Raji (cell line): Measurements from ENCODE around the gene AHDC1.

Experiments used
- POLR2A ChIP-seq: IDR thresholded peaks from 2 replicates; pipeline ENCODE4 v1.6.1; 2011; ENCODE audit warnings: low read depth, low read length, control low read depth; ENCODE audit not compliant: insufficient read depth

Gene AHDC1

DNA sequence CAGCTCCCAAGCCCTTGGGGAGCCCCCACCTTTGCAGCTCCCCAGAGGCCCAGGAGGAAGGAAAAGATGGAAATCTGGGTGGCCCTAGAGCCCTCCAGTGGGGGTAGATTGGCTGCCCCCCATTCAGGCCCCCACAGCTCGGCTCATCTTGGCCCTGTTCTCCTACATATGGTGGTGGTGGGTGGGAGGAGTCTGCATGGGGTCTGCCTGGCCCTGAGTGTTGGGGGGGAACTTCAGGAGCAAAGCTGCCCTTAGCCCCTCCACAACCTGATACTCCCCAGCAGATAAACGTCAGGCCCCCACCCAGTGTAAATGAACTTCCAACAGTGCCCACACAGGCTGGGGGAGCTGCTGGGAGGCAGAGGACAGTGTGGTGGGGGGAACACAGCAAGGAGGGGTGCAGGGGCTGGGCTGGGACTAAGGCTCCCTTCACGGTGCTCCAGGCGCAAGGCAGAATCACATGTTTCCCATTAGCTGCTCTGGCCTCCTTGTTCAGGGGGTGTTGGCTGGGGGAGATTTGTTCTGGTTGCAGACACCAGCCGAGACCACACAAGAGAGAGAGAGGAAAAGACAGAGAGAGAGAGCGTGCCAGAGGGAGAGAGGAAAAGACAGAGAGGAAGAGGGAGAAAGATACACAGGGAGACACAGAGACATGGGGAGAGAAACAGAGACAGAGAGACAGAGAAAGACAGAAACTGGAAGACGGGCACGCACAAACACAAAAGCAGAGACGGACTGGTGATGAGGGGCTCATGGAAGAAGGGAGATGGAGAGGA lies 42.6 kb downstream of the AHDC1 start:
- TF ChIP-seq POLR2A: no peak

DNA sequence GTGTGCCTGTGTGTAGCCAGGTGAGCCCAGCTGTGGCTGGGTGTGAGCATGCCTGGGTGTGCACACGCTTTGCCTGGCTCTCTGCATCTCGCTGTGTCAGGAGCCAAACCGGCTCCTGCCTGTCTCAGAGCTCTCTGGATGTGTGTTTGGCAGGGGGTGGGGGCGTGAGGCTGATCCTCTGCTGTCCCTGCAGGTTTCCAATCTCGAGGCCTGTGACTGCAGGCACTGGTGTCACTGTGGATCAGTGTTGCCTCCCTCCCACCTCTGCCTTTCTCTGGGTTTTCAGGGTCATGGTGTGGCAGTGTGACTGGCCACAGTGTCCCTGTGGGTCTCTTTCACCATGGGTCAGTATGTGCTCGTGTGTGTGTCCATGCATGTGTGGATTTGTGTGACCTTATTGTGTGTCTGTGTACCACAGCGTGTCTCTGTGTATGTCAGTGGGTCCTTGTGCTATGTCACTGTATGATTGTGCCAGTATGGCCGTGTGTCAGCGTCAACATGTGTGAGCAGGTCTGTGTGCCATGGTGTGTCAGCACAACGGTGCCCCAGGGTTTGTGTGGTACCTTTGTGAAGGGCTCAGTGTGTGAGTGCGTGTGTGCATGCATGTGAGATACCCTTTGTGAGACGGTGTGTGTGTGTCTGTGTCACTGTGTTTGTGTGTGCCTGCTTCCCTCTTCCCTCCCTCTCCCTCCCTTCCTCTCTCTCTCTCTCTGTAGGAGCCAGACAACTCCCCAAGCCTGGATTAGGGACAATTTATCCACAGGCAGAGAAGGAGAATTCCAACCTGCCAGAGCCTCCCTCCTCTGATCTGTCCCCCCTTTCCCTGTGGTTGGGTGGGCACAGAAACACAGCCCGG lies 43.4 kb downstream of the AHDC1 start:
- no peak for TF ChIP-seq POLR2A

DNA sequence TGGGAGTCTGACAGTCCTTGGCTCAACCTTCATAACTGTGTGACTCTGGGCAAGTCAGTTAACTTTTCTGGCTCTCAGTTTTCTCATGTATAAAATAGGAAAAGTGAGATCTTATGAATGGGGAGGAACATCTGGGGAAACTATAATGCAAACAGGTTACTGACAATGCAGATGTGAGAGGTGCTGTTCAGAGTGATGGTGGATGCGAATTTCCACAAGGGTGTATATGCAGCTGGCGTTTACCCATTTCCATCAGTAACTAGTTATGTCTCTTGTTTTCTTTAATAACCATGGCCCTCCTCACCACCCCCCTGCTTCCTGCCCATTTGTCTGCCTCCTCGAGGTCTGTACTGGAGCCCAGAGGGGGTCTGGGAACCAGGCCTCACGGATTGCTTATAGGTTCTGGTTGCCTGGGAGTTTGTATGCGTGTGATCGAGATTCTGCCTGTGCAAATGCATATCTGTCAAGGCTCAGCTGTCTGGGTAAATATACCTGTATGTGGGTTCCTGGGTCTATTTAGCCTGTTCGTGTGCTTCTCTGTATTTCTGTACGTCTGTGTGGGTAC lies 44.4 kb downstream of the AHDC1 start:
- no peak for TF ChIP-seq POLR2A

DNA sequence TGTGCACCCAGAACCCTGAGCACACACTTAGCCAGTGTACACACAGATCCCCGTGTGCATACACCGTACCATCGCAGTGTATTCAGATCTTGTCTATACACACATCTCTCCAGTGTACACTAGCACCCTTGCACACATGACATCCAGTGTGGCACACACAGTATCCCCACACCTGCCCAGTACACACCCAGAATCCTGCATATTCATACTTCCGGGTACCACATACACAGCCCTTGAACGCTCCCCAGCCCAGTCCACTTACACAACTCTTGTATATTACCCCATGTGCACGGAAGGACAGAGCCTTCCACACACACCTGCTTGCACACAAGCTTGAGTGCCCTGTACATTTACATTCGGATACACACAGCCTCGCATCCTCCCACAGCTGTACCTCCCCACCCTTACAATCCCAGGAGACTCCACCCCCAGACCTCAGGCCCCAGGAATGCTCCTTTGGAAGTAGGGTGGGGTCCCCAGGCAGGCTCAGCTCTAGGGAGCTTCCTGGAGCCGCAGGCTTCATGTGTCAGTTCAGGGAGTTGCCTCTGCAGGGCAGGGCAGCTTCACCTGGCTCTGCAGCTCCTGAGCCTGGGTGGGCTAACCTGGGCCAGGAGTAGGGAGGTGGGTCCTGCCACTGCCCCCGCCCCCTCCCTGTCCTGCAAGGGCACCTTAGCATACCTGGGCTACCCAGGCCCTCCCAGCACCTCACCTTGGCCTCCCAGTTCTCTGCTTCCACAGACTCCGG lies 46.2 kb downstream of the AHDC1 start:
- no peak for TF ChIP-seq POLR2A

DNA sequence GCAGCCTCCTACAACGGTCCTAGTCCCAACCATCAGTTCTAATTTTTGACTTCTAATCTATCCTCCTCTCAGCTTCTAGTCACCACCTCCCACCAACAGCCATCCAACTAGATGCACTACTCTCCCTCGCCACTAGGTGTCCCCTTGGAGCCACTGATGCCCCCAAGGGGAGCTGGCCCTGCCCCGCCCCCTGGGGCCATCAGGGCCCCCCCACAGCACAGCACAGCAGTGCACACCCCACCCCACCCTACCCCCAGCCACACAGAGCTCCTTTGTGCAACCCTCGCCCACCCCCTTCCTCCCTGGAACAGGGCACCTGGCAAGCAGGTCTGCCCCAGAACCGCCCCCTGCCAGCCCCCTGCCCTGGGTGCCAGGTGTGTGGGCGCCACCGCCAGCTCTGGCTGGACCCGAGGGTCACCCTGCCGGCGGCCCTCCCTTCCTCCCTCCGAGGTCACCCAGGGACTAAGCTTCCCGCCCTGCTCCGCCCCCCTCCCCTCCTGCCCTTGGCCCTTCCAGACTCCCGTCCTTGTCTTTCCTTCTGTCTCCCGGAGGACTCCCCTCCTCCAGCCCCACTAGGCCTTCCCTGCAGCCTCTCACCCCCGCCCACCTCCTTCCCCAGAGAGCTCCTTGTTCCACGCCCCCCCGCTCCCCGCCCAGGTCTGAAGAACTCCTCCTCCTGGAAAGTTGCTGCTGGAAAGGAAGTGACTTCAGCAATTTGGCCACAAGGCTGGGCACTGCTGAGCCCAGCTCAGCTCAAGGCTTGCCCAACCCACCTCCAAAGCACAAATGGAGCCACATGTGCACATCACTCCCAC lies 47.0 kb downstream of the AHDC1 start:
- no peak for TF ChIP-seq POLR2A

DNA sequence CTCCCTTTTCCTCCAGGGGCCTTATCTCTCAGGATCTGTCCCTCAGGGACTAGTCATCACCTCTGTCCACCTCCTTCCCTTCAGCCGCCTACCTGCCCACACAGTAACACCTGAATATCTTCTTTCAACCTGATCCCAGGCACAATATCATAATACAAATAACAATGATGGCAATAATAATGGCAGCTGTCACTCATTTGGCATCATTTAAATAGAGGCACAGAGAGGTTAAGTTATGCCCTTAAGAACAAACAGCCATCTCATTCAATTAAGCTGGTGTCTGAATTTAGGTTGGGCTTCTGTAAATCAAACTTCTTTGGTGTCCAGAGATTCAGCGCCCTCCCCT lies 47.5 kb downstream of the AHDC1 start:
- no peak for TF ChIP-seq POLR2A

DNA sequence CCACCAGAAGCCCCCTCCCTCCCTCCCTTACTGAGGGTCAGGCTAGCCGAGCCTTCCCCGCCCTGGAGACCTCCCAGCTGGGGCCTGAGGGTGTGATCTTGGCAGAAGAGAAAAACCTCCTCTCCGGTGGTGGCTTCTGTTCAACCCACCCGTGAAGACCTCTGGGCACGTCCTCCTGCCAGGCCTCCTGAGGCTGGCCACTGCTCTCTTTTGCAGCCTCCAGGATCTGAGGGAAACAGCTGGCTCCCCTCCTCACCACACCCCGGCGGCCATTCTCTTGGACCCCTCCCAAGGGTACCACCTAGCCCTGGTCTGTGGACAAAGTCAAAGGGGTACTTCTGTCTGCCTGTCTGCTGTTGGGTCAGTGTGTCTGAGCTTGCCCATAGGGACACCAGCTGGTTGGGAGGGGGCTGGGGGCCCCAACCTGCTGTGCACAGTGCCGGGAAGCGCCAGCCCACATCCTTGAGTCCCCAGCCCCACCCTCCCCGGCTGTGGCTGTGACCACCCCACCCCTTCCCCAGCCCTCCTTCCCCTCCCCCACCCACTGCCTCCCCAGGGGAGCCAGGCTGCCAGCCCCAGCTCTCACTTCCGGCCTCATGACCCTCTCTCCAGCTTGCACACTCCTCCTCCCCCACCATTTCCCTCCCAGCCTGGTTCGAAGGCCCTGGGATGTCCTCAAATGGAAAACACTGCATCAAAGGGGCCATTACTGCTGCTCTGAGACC lies 48.1 kb downstream of the AHDC1 start:
- no peak for TF ChIP-seq POLR2A

DNA sequence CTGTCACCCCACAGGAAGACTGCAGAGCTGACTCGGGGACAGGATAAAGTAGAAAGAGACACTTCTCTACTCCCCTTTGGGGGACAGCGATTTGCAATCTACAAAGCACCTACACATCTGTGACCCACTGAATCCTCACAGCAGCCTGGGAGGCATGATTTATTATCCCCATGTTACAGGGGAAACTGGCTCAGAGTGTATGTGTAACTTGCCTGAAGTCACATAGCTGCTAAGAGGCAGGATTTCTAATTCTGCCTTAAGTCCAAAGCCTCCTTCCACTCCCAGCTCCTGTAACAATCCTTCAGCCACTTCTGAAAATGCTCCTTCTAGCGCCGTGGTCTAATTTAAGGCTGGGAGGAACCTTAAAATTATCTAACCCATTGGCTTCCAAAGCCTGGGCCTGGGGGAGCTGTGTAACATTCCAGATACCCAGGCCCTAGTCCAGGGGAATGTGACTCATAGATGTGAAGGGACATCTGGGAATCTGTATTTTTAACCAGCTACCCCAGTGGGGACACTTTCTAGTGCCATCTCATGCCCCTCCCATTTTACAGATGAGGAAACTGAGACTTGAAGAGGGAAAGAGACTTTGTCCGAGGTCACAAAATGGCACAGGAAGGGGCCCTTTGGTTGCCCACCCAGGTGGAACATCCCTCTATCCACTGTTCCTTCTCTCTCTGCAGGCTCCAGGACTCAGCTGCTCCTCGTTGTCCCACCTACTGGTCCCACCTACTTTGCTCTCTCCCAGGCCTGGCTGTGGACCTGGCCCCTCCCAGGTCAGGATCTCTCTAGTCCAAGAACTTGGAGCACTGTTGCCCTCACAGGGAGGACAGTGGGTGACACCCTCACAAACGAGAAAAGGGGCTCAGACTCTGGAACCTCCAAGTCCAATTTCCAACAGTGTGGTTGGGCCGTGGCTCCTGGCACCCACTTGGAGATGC lies 48.9 kb downstream of the AHDC1 start:
- no peak for TF ChIP-seq POLR2A

DNA sequence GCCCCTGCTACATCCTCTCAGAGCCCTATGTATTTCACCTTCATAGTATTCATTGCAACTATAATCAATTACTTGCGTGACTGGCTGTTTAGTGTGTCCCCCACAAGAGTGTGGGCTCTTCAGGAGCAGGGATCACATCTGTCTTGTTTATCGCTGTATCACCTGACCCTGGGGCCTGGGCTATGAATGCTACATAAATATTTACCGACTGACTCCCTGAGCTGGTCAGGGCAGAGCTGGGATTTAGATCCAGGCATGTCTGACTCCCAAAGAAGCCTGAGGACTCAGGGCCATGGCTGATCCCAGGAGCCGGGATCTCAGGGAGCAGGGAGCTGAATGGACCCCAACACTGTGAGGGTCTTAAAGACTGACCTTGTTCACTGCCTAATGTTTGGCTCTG lies 49.7 kb downstream of the AHDC1 start:
- TF ChIP-seq POLR2A: no peak

DNA sequence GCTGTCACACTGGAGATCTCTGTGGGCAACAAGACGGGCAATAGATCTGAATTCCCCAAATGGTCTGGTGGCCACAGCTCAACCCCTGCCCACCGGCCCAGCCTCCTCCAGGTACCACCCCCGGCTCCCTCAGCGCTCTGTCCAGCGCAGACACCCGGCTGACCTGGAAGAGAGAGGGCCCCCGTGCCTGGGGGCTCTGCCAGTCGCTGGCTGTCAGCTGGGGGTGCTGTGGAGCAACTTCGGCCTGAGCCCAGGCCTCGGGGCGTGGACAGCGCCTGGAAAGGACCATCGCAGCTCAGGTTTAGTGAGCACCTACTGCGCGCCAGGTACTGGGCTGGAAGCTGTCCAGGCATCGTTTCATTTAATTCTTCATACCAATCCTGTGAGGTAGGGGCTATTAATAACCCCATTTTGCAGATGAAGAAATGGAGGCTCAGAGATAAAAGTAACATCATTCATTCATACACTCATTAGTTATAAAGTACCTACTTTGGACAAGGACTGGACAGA lies 51.0 kb downstream of the AHDC1 start:
- TF ChIP-seq POLR2A: no peak

DNA sequence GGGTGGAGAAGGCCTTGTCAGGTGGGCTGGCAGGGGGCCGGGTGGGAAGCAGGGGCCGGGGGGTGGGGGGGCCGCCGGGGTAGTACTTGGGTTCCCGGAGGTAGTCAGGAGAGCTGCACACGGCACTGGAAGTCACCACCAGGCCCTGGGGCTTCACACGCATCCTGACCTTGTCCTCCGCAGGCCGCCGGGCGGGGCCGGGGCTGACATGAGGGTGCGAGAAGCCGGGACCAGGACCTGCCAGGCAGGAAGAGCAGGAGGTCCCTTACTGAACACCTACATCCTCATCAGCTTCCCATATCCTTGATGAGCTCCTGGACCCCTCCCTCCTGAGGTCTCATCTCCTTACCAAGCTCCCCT lies 52.0 kb downstream of the AHDC1 start:
- TF ChIP-seq POLR2A: no peak

DNA sequence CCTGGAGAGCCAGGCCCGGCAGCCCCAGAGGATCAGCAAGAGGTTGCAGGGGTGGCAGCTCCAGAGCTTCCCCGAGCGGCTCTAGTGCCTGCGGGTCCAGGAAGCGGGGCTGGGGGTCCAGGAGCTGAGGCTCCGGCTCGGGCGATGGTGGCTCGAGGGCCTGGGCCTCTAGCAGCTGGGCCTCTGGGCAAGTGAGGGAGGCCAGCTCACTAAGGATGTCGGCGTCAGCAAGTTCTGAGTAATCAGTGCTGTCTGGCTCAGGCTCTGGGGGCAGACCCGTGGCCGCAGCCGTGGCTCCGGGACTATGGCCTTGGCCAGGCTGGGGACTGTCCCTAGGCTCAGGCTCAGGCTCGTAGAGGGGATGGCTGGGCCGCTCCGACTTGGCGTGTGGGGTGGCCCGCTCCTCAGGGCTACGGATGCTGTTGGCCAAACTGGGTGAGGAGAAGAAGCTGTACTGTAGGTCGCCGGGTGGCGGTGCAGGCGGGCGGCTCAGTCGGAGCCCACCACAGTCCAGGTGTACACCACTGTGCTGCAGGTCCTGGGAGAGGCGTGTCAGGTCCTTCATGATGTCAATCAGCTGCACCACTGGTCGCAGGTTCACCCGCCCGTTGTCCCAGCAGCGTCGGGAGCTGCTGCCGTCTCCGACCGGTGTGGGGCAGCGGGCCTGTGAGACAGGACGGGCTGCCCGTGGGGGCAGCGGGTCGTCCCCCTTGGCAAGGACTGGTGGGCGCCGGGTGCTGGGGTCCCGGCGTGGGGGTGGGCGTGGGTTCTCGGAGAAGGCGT lies 52.6 kb downstream of the AHDC1 start:
- no peak for TF ChIP-seq POLR2A
